Nephron (organoid): ENCODE data around the gene NINJ2.
A peak's percentile ranks its signal among the peaks of the same experiment; 100 is the strongest.

Source experiments
- H3K27ac Mint-ChIP-seq, 3 experiments: 2 replicates each; pipeline ENCODE4 v1.8.0; 2020; ENCODE audit warnings: mixed read lengths in 3 of 3, mild to moderate bottlenecking in 2 of 3, moderate library complexity in 1 of 3
- H3K27me3 Mint-ChIP-seq: 2 replicates; pipeline ENCODE4 v1.8.0; 2021; ENCODE audit warnings: low read depth, mild to moderate bottlenecking, moderate library complexity, mixed read lengths
- H3K36me3 Mint-ChIP-seq: 2 replicates; pipeline ENCODE4 v1.8.0; 2020; ENCODE audit warnings: low read depth, mixed read lengths
- H3K4me1 Mint-ChIP-seq: 2 replicates; pipeline ENCODE4 v1.8.0; 2020; ENCODE audit warnings: mixed read lengths
- H3K4me3 Mint-ChIP-seq, 3 experiments: 2 replicates each; pipeline ENCODE4 v1.8.0; 2020; ENCODE audit warnings: mild to moderate bottlenecking in 3 of 3, mixed read lengths in 3 of 3, moderate library complexity in 2 of 3
- H3K9me3 Mint-ChIP-seq: 2 replicates; pipeline ENCODE4 v1.8.0; 2020; ENCODE audit warnings: mixed read lengths
- CTCF ChIP-seq, 3 experiments: fragments of 200-600 bp; sonication (generic); IDR thresholded peaks; one replicate each; pipeline ENCODE4 v1.5.0; 2021; ENCODE audit warnings: antibody characterized with exemption in 3 of 3; ENCODE audit not compliant: unreplicated experiment in 3 of 3

NINJ2 gene

GRCh38 chr12:639988-640387 lies 23.3 kb downstream of the NINJ2 start:
- Mint-ChIP-seq H3K4me3 (peak overlapping the region in 2 of 3 experiments; percentile 4 to 31), H3K27ac (peak overlapping the region in 2 of 3 experiments; percentile 25 to 52), H3K4me1 (peaks cover 16% of the 10 kb centered on the region), H3K9me3 (no peaks in the 10 kb centered on the region), H3K36me3 (no peaks in the 10 kb centered on the region), H3K27me3 (peaks cover 6% of the 10 kb centered on the region)
- no peak for TF ChIP-seq CTCF (IDR thresholded peaks at IDR 0.05; ENCODE audit: unreplicated experiment in 3 of 3)

DNA sequence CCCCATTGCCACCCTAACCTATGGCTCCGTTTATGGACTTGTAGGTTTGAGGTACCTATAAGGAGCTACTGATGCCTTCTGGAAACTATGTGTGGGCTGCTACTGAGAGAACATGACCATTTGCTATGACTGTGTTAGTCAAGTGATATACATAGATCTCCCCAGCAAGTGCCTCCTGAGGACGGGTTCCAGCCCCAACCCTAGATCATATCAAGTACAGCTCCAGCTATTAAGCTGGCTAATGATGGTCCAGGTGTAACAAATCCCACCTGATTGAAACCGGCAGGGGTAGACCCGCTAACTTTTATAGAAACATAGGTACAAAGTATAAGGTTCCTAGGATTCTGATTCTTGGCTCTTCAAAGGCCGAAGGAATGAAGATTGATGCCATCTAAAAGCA lies 23.7 kb downstream of the NINJ2 start:
- TF ChIP-seq CTCF (IDR thresholded peaks at IDR 0.05; ENCODE audit: unreplicated experiment in 3 of 3) = no peak
- H3K4me1 Mint-ChIP-seq = peaks cover 11% of the 10 kb centered on the region
- peaks cover 6% of the 10 kb centered on the region for H3K27me3 Mint-ChIP-seq
- no peaks in the 10 kb centered on the region for H3K9me3 Mint-ChIP-seq
- H3K4me3 Mint-ChIP-seq = peak overlapping the region in 1 of 3 experiments; percentile 4
- no peaks in the 10 kb centered on the region for H3K36me3 Mint-ChIP-seq
- H3K27ac Mint-ChIP-seq = peak overlapping the region in 2 of 3 experiments; percentile 25 to 52

DNA sequence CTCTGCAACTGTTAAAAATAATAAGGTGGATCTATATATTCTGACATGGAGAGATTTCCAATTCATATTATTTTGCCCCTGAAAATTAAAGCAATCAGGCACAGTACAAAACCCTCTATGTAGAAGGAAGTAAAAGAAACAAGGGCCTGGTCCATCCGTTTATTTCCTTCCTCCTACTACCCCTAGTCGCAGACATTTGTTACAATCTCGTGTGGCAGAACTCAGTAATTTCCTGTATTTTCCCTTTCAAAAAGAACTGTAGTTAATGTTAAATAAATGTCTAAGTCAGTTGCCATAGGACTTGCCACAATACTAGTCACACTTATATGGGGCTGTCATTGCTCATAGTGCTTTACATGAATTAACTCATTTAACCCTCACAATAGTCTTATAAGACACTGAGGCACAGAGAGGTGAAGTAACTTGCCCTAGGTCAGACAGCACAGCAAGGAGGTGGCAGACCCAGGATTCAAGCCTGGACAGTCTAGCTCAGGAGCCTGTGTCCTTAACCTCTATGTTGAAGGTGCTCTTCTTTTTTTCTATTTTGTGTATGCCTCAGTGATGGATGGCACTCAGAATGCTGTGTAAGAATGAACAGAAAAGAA lies 24.2 kb downstream of the NINJ2 start:
- Mint-ChIP-seq H3K27ac (peak overlapping the region in 1 of 3 experiments; percentile 18), H3K4me3 (no peak overlapping the region), H3K4me1 (peaks cover 7% of the 10 kb centered on the region), H3K9me3 (no peaks in the 10 kb centered on the region), H3K36me3 (no peaks in the 10 kb centered on the region), H3K27me3 (peaks cover 6% of the 10 kb centered on the region)
- TF ChIP-seq CTCF (IDR thresholded peaks at IDR 0.05; ENCODE audit: unreplicated experiment in 3 of 3) = no peak

DNA sequence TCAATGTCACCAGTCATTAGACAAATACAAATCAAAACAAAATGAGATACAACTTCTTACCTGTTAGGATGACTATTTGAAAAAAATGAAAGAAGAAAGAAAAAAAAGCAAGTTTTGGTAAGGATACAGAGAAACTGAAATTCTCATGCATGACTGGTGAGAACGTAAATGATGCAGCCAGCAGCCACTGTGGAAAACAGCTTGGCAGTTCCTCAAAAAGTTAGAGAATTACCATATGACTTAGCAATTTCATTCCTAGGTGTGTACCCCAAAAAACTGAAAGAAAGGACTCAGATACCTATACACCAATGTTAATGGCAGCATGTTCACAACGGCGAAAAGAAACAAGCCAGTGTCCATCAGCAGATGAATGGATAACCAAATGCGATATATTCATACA lies 26.6 kb downstream of the NINJ2 start:
- H3K27ac Mint-ChIP-seq = no peak overlapping the region
- peaks cover 17% of the 10 kb centered on the region for H3K4me1 Mint-ChIP-seq
- no peaks in the 10 kb centered on the region for H3K36me3 Mint-ChIP-seq
- H3K9me3 Mint-ChIP-seq = no peaks in the 10 kb centered on the region
- peaks cover 6% of the 10 kb centered on the region for H3K27me3 Mint-ChIP-seq
- TF ChIP-seq CTCF (IDR thresholded peaks at IDR 0.05; ENCODE audit: unreplicated experiment in 3 of 3) = no peak
- no peak overlapping the region for H3K4me3 Mint-ChIP-seq

GRCh38 chr12:633731-634130 lies 29.5 kb downstream of the NINJ2 start:
- Mint-ChIP-seq H3K4me3 (no peak overlapping the region), H3K27ac (peak overlapping the region in 2 of 3 experiments; percentile 24 to 65), H3K36me3 (no peaks in the 10 kb centered on the region), H3K9me3 (no peaks in the 10 kb centered on the region), H3K4me1 (peaks cover 18% of the 10 kb centered on the region), H3K27me3 (no peaks in the 10 kb centered on the region)
- TF ChIP-seq CTCF (IDR thresholded peaks at IDR 0.05; ENCODE audit: unreplicated experiment in 3 of 3) = no peak

DNA sequence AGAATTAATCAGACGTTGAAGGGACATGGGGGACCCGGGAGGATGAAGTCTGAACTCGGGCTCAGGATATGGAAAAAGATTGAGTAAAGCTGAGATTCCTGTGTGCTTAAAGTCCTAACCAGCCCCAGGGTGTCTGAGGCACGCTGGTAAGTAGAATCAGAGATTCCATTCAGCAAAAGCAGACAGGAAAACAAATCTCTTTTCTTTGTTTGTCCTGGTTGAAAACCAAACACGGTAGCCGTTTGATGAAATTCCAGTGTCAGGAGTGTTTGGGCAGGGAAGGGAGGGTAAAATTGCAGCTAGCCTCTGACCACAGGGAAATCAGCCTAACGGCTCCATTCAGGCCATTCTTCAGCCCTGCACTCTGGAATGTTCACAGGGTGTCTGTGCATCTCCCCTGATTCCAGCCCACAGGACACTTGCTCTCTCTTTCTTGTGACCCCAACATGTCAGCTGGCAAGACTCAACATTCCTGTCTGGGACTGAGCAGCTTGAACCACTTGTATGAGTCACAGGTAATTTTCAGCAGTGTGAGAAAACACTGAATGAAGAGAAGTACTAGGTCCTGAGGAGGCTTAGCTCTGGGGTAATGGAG lies 31.0 kb downstream of the NINJ2 start:
- peaks cover 18% of the 10 kb centered on the region for H3K4me1 Mint-ChIP-seq
- no peak overlapping the region for H3K4me3 Mint-ChIP-seq
- H3K27me3 Mint-ChIP-seq = no peaks in the 10 kb centered on the region
- H3K27ac Mint-ChIP-seq = peak overlapping the region in 2 of 3 experiments; percentile 4 to 31
- H3K9me3 Mint-ChIP-seq = no peaks in the 10 kb centered on the region
- H3K36me3 Mint-ChIP-seq = no peaks in the 10 kb centered on the region
- TF ChIP-seq CTCF (IDR thresholded peaks at IDR 0.05; ENCODE audit: unreplicated experiment in 3 of 3) = no peak
